ENCODE results near the gene SHB. TPM values are rescaled to one million over a fixed set of nuclear protein-coding genes. Genes with fewer than 3 reads are reported as not detected.

The SHB gene
- total RNA-seq, 1 experiment from 2014 or later, result 56.4 TPM

DNA sequence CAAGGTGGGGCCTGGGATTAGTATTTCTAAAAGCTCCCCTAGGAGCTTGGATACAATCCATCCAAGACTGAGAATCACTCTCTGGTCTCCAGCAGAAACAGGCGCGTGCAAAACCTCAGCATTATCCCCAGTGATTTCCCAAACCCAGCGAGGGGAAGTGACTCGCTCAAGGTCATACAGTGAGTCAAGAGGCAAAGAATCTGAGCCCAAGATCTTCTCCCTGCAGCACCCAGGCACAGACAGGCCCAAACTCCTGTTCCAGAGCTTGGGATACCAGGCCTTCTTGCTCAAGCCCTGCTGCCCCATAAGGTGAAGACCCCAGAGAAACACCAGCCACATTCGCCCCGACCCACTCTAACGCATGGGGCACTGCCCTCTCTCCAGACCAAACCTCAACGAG, 33.2 kb downstream of the SHB start:
- Histone ChIP-seq H3K4me1 (ENCODE audit: insufficient read depth, low read length) (peaks cover 85% of the 10 kb centered on the region), H3K4me3 (ENCODE audit: low read length) (no peak overlapping the region), H3F3A (ENCODE audit: low read length, unreplicated experiment) (no peaks in the 10 kb centered on the region), H3K4me2 (ENCODE audit: low read length) (peak overlapping the region; percentile 52), H3K79me2 (ENCODE audit: low read length) (peaks cover 99% of the 10 kb centered on the region), H3K9me2 (replicated peaks; ENCODE audit: low read length) (no peaks in the 10 kb centered on the region), H4K20me1 (ENCODE audit: low read length) (0 out of 2 replicates have a peak, but pooled peaks cover 5% of the 10 kb centered on the region), H3K27me3 (ENCODE audit: low read length) (no peaks in the 10 kb centered on the region), H2AFZ (ENCODE audit: low read length) (no peak overlapping the region), H3K9me3 (ENCODE audit: low read length) (no peaks in the 10 kb centered on the region), H3K9ac (ENCODE audit: low read length) (peak overlapping the region; percentile 50), H3K36me3 (ENCODE audit: low read depth, low read length) (no peaks in the 10 kb centered on the region), H3K27ac (ENCODE audit: low read length) (peak overlapping the region; percentile 87)
- peak; percentile 9; the same call in 1 of the 2 replicates for ATAC-seq
- BruUV-seq (replicated peaks), result no TSS peak
- TF ChIP-seq EZH2 (IDR thresholded peaks at IDR 0.05; ENCODE audit: low read length, unreplicated experiment), result no peak
- no peak for TF ChIP-seq CTCF (conservative IDR thresholded peaks at IDR 0.05; ENCODE audit: low read depth, low read length)
- no peak for TF ChIP-seq EZH2phosphoT487 (IDR thresholded peaks at IDR 0.05; ENCODE audit: borderline replicate concordance, low read length)
- CTCF ChIA-PET, result no interaction called here
- intact Hi-C loops (cut with micrococcal nuclease), result no loop called here
- POLR2A ChIA-PET (ENCODE audit: unreplicated experiment), result no interaction called here
- DNase-seq, result peak; percentile 72

- intact Hi-C loops (cut with micrococcal nuclease), result loop anchor here (2.0 kb wide), 1 partner anchor 13 kb away; no protein-coding TSS in a partner anchor
- peaks cover 100% of the 10 kb centered on the region for H3K79me2 ChIP-seq (ENCODE audit: low read length)
- H3F3A ChIP-seq (ENCODE audit: low read length, unreplicated experiment), result no peaks in the 10 kb centered on the region
- no TSS peak for BruUV-seq (replicated peaks)
- H3K36me3 ChIP-seq (ENCODE audit: low read depth, low read length), result no peaks in the 10 kb centered on the region
- no peak overlapping the region for H2AFZ ChIP-seq (ENCODE audit: low read length)
- ATAC-seq (no peak), DNase-seq (no peak)
- no peak overlapping the region for H3K4me2 ChIP-seq (ENCODE audit: low read length)
- H4K20me1 ChIP-seq (ENCODE audit: low read length), result 0 out of 2 replicates have a peak, but pooled peaks cover 7% of the 10 kb centered on the region
- H3K9ac ChIP-seq (ENCODE audit: low read length), result no peak overlapping the region
- H3K27ac ChIP-seq (ENCODE audit: low read length), result 0 out of 2 replicates have a peak overlapping the region, but pooled peaks have one; percentile 75
- no peaks in the 10 kb centered on the region for H3K9me3 ChIP-seq (ENCODE audit: low read length)
- no peak overlapping the region for H3K4me3 ChIP-seq (ENCODE audit: low read length)
- CTCF ChIA-PET, result no interaction called here
- no peaks in the 10 kb centered on the region for H3K27me3 ChIP-seq (ENCODE audit: low read length)
- POLR2A ChIA-PET (ENCODE audit: unreplicated experiment), result no interaction called here
- TF ChIP-seq EZH2phosphoT487 (IDR thresholded peaks at IDR 0.05; ENCODE audit: borderline replicate concordance, low read length) (no peak), EZH2 (IDR thresholded peaks at IDR 0.05; ENCODE audit: low read length, unreplicated experiment) (no peak), CTCF (conservative IDR thresholded peaks at IDR 0.05; ENCODE audit: low read depth, low read length) (no peak)
- peaks cover 71% of the 10 kb centered on the region for H3K4me1 ChIP-seq (ENCODE audit: insufficient read depth, low read length)
- H3K9me2 ChIP-seq (replicated peaks; ENCODE audit: low read length), result no peaks in the 10 kb centered on the region
These were observed 35.1 kb downstream of the SHB start for GRCh38 chr9:38033941-38034340.
